H9 (cell line): ENCODE results near the gene PBX1. TPM values are rescaled to one million over a fixed set of nuclear protein-coding genes. Genes with fewer than 3 reads are reported as not detected.

Experiments used
- DNase-seq: peaks from one replicate; pipeline ENCODE4 v3.0.0-alpha.2; 2017
- H2AFZ ChIP-seq: one replicate; pipeline ENCODE4 v1.6.1; 2013; ENCODE audit warnings: mild to moderate bottlenecking, low read length, control low read depth, moderate library complexity
- H2AK5ac ChIP-seq: 2 replicates; pipeline ENCODE4 v1.6.1; 2013; ENCODE audit warnings: low read length, control low read depth, mixed read lengths; ENCODE audit not compliant: insufficient read length
- H2BK120ac ChIP-seq: one replicate; pipeline ENCODE4 v1.6.1; 2013; ENCODE audit warnings: low read depth, mild to moderate bottlenecking, low read length, control low read depth, inconsistent platforms; ENCODE audit not compliant: poor library complexity, severe bottlenecking
- H2BK12ac ChIP-seq: 2 replicates; pipeline ENCODE4 v1.6.1; 2013; ENCODE audit warnings: low read length, control low read depth, mixed read lengths, low read depth; ENCODE audit not compliant: insufficient read length
- H2BK15ac ChIP-seq: 2 replicates; pipeline ENCODE4 v1.6.1; 2013; ENCODE audit warnings: low read depth, low read length, control low read depth
- H2BK20ac ChIP-seq: one replicate; pipeline ENCODE4 v1.6.1; 2013; ENCODE audit warnings: low read depth, mild to moderate bottlenecking, low read length, control low read depth, inconsistent platforms; ENCODE audit not compliant: poor library complexity, severe bottlenecking
- H2BK5ac ChIP-seq: 2 replicates; pipeline ENCODE4 v1.6.1; 2013; ENCODE audit warnings: low read length, control low read depth, mixed read lengths; ENCODE audit not compliant: insufficient read length
- H3K14ac ChIP-seq: 2 replicates; pipeline ENCODE4 v1.6.1; 2013; ENCODE audit warnings: low read length, control low read depth; ENCODE audit not compliant: insufficient read depth
- H3K18ac ChIP-seq: 2 replicates; pipeline ENCODE4 v1.6.1; 2013; ENCODE audit warnings: low read depth, mild to moderate bottlenecking, mixed read lengths, low read length, control low read depth; ENCODE audit not compliant: insufficient read length
- H3K23ac ChIP-seq: 2 replicates; pipeline ENCODE4 v1.6.1; 2013; ENCODE audit warnings: low read length, control low read depth, mixed read lengths, low read depth; ENCODE audit not compliant: insufficient read length
- H3K23me2 ChIP-seq: 2 replicates; pipeline ENCODE4 v1.6.1; 2013; ENCODE audit warnings: low read depth, mild to moderate bottlenecking, mixed read lengths, low read length, control low read depth; ENCODE audit not compliant: insufficient read length, poor library complexity, severe bottlenecking
- H3K27ac ChIP-seq: 2 replicates; pipeline ENCODE4 v1.5.1; 2013; ENCODE audit warnings: low read length, control low read depth, mixed read lengths, low read depth; ENCODE audit not compliant: insufficient read length
- H3K27me3 ChIP-seq: 2 replicates; pipeline ENCODE4 v1.6.1; 2013; ENCODE audit warnings: low read length, control low read depth, inconsistent platforms; ENCODE audit not compliant: insufficient read depth
- H3K4ac ChIP-seq: 2 replicates; pipeline ENCODE4 v1.6.1; 2013; ENCODE audit warnings: low read depth, mild to moderate bottlenecking, control low read depth, inconsistent platforms, low read length, moderate library complexity
- H3K4me1 ChIP-seq: 2 replicates; pipeline ENCODE4 v1.6.1; 2013; ENCODE audit warnings: low read length, control low read depth, inconsistent platforms; ENCODE audit not compliant: insufficient read depth
- H3K4me2 ChIP-seq: 2 replicates; pipeline ENCODE4 v1.6.1; 2013; ENCODE audit warnings: low read length, control low read depth, mixed read lengths; ENCODE audit not compliant: insufficient read length, insufficient read depth
- H3K56ac ChIP-seq: 2 replicates; pipeline ENCODE4 v1.6.1; 2013; ENCODE audit warnings: low read depth, mild to moderate bottlenecking, mixed read lengths, low read length, control low read depth; ENCODE audit not compliant: insufficient read length
- H3K79me1 ChIP-seq: 2 replicates; pipeline ENCODE4 v1.6.1; 2013; ENCODE audit warnings: low read depth, mild to moderate bottlenecking, moderate library complexity, low read length, control low read depth, inconsistent platforms; ENCODE audit not compliant: insufficient read depth, poor library complexity, severe bottlenecking
- H3K79me2 ChIP-seq: 2 replicates; pipeline ENCODE4 v1.6.1; 2013; ENCODE audit warnings: low read length, control low read depth, inconsistent platforms; ENCODE audit not compliant: insufficient read depth
- H3K9ac ChIP-seq: 2 replicates; pipeline ENCODE4 v1.6.1; 2013; ENCODE audit warnings: low read length, control low read depth, mixed read lengths; ENCODE audit not compliant: insufficient read length; ENCODE audit errors: extremely low read depth
- H3K9me3 ChIP-seq: one replicate; pipeline ENCODE4 v1.6.1; 2013; ENCODE audit warnings: low read depth, low read length, inconsistent platforms; ENCODE audit not compliant: control insufficient read depth
- H3T11ph ChIP-seq: one replicate; pipeline ENCODE4 v1.6.1; 2013; ENCODE audit warnings: mild to moderate bottlenecking, low read length, control low read depth, inconsistent platforms
- H4K20me1 ChIP-seq: one replicate; pipeline ENCODE4 v1.6.1; 2013; ENCODE audit not compliant: control insufficient read depth, insufficient read length, insufficient read depth
- H4K5ac ChIP-seq: 2 replicates; pipeline ENCODE4 v1.6.1; 2013; ENCODE audit warnings: low read depth, mild to moderate bottlenecking, mixed read lengths, low read length, control low read depth; ENCODE audit not compliant: insufficient read length
- H4K8ac ChIP-seq: replicated peaks from 2 replicates; pipeline ENCODE4 v1.6.1; 2013; ENCODE audit warnings: low read length, control low read depth, mixed read lengths, low read depth; ENCODE audit not compliant: insufficient read length
- H4K91ac ChIP-seq: 2 replicates; pipeline ENCODE4 v1.6.1; 2013; ENCODE audit warnings: low read depth, mild to moderate bottlenecking, moderate library complexity, mixed read lengths, low read length, control low read depth; ENCODE audit not compliant: insufficient read length
- H3K27ac Mint-ChIP-seq, 3 experiments: 2 replicates in 2 of 3; 3 replicates in 1 of 3; pipeline ENCODE4 v1.8.0; 2020 to 2021; ENCODE audit warnings: mixed read lengths in 3 of 3, mild to moderate bottlenecking in 1 of 3, moderate library complexity in 1 of 3
- H3K27me3 Mint-ChIP-seq: 2 replicates; pipeline ENCODE4 v1.8.0; 2021; ENCODE audit warnings: low read depth, mild to moderate bottlenecking, moderate library complexity, mixed read lengths
- H3K36me3 Mint-ChIP-seq, 3 experiments: 2 replicates in 2 of 3; 3 replicates in 1 of 3; pipeline ENCODE4 v1.8.0; 2020 to 2021; ENCODE audit warnings: low read depth in 3 of 3, mixed read lengths in 3 of 3; ENCODE audit not compliant: insufficient read depth in 1 of 3
- H3K4me1 Mint-ChIP-seq, 2 experiments: 2 replicates each; pipeline ENCODE4 v1.8.0; 2020; ENCODE audit warnings: mixed read lengths in 2 of 2
- H3K4me3 Mint-ChIP-seq, 2 experiments: 2 replicates in 1 of 2; 3 replicates in 1 of 2; pipeline ENCODE4 v1.8.0; 2020 to 2021; ENCODE audit warnings: mild to moderate bottlenecking in 2 of 2, mixed read lengths in 2 of 2, moderate library complexity in 1 of 2
- H3K9me3 Mint-ChIP-seq, 2 experiments: 2 replicates in 1 of 2; 3 replicates in 1 of 2; pipeline ENCODE4 v1.8.0; 2020; ENCODE audit warnings: mild to moderate bottlenecking in 2 of 2, mixed read lengths in 2 of 2, moderate library complexity in 1 of 2
- WGBS: extraction: QIAGEN DNeasy Blood & Tissue Kit; methylation state at CpG from one replicate; pipeline ENCODE4 v1.1.7; 2013; ENCODE audit warnings: missing lambda C conversion rate, low lambda C conversion rate, mixed read lengths; ENCODE audit not compliant: insufficient read length; ENCODE audit errors: extremely low coverage; 5-methylcytosine and 5-hydroxymethylcytosine counted together
- total RNA-seq: library from RNA; stranded (reverse); gene quantifications from 2 replicates; pipeline ENCODE4 v1.2.1, GENCODE V29; 2021
- TF ChIP-seq, protein P1 (sequence below): fragments of 200-600 bp; sonication (generic); conservative IDR thresholded peaks from 3 replicates; pipeline ENCODE4 v1.8.0; 2021; ENCODE audit warnings: antibody characterized with exemption, mild to moderate bottlenecking

Gene PBX1
- total RNA-seq, 1 experiment from 2014 or later = 142 TPM

GRCh38 chr1:164668491-164669400 lies 109.8 kb downstream of the PBX1 start:
- no peak overlapping the region for H4K91ac ChIP-seq
- H3K9me3 ChIP-seq = no peaks in the 10 kb centered on the region
- Mint-ChIP-seq H3K36me3 (peaks cover 0 to 6% (median 3%) of the 10 kb centered on the region in 3 experiments; a peak in 3 of 7 replicates), H3K9me3 (no peaks in the 10 kb centered on the region), H3K27me3 (no peaks in the 10 kb centered on the region), H3K4me3 (no peak overlapping the region), H3K4me1 (peaks cover 52 to 68% of the 10 kb centered on the region in 2 experiments), H3K27ac (peak overlapping the region in 1 of 3 experiments; percentile 12; a peak in 2 of 7 replicates)
- no peak overlapping the region for H3K56ac ChIP-seq
- H3K27ac ChIP-seq = no peak overlapping the region
- no peak overlapping the region for H4K8ac ChIP-seq
- H2BK5ac ChIP-seq = no peak overlapping the region
- peaks cover 11% of the 10 kb centered on the region; the same call in 1 of the 2 replicates for H3K79me2 ChIP-seq
- no peak overlapping the region for H3K9ac ChIP-seq
- no peak overlapping the region for H4K5ac ChIP-seq
- no peak overlapping the region for H3K18ac ChIP-seq
- H3K4me2 ChIP-seq = no peak overlapping the region
- no peak overlapping the region for H2BK20ac ChIP-seq
- no peak overlapping the region for H2BK12ac ChIP-seq
- WGBS = 100% methylated on average over 5 of the region's 20 CpGs
- no peak overlapping the region for H3K4ac ChIP-seq
- H2BK15ac ChIP-seq = no peak overlapping the region
- TF ChIP-seq, protein P1, sequence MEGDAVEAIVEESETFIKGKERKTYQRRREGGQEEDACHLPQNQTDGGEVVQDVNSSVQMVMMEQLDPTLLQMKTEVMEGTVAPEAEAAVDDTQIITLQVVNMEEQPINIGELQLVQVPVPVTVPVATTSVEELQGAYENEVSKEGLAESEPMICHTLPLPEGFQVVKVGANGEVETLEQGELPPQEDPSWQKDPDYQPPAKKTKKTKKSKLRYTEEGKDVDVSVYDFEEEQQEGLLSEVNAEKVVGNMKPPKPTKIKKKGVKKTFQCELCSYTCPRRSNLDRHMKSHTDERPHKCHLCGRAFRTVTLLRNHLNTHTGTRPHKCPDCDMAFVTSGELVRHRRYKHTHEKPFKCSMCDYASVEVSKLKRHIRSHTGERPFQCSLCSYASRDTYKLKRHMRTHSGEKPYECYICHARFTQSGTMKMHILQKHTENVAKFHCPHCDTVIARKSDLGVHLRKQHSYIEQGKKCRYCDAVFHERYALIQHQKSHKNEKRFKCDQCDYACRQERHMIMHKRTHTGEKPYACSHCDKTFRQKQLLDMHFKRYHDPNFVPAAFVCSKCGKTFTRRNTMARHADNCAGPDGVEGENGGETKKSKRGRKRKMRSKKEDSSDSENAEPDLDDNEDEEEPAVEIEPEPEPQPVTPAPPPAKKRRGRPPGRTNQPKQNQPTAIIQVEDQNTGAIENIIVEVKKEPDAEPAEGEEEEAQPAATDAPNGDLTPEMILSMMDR = no peak
- H2AFZ ChIP-seq = no peak overlapping the region
- H3K23me2 ChIP-seq = no peaks in the 10 kb centered on the region
- no peak overlapping the region for H3T11ph ChIP-seq
- H3K4me1 ChIP-seq = peaks cover 10% of the 10 kb centered on the region
- H3K23ac ChIP-seq = no peak overlapping the region
- H2BK120ac ChIP-seq = no peak overlapping the region
- H3K14ac ChIP-seq = no peak overlapping the region
- H3K79me1 ChIP-seq = peaks cover 3% of the 10 kb centered on the region
- DNase-seq = no peak
- no peak overlapping the region for H2AK5ac ChIP-seq
- H3K27me3 ChIP-seq = no peaks in the 10 kb centered on the region
- H4K20me1 ChIP-seq = peaks cover 2% of the 10 kb centered on the region
